GM06990 (cell line): Measurements from ENCODE around the gene NPAS3.

Source experiments
- DNase-seq: peaks from one replicate; pipeline ENCODE4 v3.0.0-alpha.2; 2011; ENCODE audit not compliant: insufficient read length; ENCODE audit errors: extremely low read depth
- H3K27me3 ChIP-seq: replicated peaks from 2 replicates; pipeline ENCODE4 v1.6.0; 2011; ENCODE audit warnings: low read length; ENCODE audit not compliant: control insufficient read depth, insufficient read depth
- H3K36me3 ChIP-seq: 2 replicates; pipeline ENCODE4 v1.5.1; 2011; ENCODE audit warnings: low read length; ENCODE audit not compliant: control insufficient read depth, insufficient read depth
- H3K4me3 ChIP-seq: replicated peaks from 2 replicates; pipeline ENCODE4 v1.5.1; 2011; ENCODE audit warnings: low read depth, mild to moderate bottlenecking, control low read depth, low read length
- CTCF ChIP-seq: IDR thresholded peaks from 2 replicates; pipeline ENCODE4 v1.5.1; 2011; ENCODE audit warnings: low read length, control low read depth, mild to moderate bottlenecking, inconsistent platforms; ENCODE audit not compliant: insufficient read depth, poor library complexity, severe bottlenecking

NPAS3 gene

DNA sequence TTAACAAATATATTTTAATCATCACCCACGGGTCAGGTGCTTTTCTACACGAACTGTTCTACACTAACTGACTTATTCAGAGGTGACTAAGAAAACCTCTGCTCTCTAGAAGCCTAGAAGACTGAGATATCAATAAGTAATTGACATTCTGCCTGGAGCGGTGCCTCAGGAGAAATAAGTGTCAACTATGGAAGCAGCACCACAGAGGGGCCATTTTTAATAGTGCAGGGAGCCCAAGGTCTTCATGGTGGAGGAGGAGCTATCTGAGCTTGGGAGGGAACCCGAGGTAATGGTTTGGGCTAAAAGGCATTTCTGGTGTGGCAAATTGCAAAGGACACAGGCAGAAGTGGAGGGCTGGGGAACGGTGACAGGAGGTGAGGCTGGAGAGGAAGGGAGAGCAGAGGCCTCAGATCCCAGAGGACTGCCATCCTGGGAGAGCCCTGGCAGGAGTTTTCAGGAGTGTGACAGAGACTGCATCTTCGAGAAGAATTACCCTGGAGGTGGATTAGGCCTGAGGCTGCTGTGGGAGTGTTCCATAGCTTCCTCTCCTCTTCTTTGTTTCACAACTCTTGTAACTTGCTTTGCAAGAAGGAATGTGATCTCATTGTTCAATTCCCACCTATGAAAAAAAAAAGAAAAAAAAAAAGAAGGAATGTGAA is 123.1 kb downstream of the NPAS3 start:
- TF ChIP-seq CTCF, result no peak
- Histone ChIP-seq H3K27me3 (no peaks in the 10 kb centered on the region), H3K4me3 (no peak overlapping the region), H3K36me3 (no peaks in the 10 kb centered on the region)
- no peak for DNase-seq

- H3K36me3 ChIP-seq, result no peaks in the 10 kb centered on the region
- H3K27me3 ChIP-seq, result no peaks in the 10 kb centered on the region
- DNase-seq, result no peak
- H3K4me3 ChIP-seq, result no peak overlapping the region
- no peak for TF ChIP-seq CTCF
Observed at GRCh38 chr14:33062476-33062875, 123.8 kb downstream of the NPAS3 start.

DNA sequence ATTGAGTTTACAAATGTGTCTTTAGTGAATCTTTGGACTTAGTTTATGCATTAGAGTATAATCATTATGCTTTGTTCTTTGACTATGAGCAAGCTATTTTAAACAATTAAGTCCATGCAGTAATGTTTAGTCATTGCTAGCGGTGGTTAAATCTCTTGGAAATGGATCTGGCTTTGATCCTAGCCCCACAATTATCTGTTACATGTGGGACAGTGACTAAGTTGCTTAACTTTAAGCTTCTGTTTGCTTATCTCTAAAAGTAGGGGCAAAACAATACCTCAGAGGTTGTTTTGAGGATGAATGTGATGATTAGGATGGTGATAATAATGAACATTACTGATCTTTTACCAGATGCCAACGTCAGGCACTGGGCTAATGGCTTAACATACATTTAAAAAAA is 124.2 kb downstream of the NPAS3 start:
- Histone ChIP-seq H3K27me3 (no peaks in the 10 kb centered on the region), H3K36me3 (no peaks in the 10 kb centered on the region), H3K4me3 (no peak overlapping the region)
- no peak for TF ChIP-seq CTCF
- no peak for DNase-seq

- Histone ChIP-seq H3K27me3 (no peaks in the 10 kb centered on the region), H3K36me3 (no peaks in the 10 kb centered on the region), H3K4me3 (no peak overlapping the region)
- no peak for TF ChIP-seq CTCF
- no peak for DNase-seq
Observed at GRCh38 chr14:33063521-33063920, 124.8 kb downstream of the NPAS3 start.

DNA sequence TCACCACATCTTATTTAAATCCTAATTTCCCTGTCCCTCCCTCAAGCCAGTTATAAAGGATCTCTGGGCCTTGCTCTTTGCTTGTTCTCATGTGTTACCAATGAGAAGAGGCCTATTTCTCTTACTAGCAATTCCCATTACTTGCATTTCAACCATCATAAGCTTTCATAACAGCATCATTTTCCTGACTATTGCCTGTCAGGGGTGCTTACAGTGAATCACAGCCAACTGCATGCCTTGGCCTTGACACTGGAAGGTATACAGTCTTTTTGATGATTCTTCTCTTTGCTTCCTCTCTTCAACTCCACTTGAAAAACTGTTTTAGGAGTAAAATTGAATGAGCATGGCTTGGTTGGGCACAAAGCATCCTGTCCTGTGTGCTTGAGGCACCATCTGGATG is 127.0 kb downstream of the NPAS3 start:
- H3K4me3 ChIP-seq, result no peak overlapping the region
- H3K27me3 ChIP-seq, result no peaks in the 10 kb centered on the region
- no peak for TF ChIP-seq CTCF
- DNase-seq, result no peak
- H3K36me3 ChIP-seq, result no peaks in the 10 kb centered on the region

DNA sequence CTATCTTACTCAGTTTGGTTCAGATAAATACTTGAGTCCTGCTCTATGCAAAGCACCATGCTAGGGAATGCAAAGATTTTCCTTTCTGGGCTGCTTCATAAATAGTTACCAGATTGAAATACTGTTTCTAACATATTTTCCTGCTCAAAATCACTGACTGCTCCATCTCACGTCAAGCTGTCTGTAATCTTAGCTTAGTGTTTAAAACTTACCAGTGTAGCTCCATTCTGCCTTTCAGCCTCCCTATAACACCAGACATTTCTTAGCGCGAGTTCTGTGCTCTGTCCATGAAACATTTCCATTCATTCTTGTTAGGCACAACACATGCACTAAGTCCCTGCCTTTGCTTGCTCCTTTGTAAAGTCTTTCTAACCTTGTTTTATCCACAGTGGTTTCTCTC is 129.4 kb downstream of the NPAS3 start:
- H3K4me3 ChIP-seq, result no peak overlapping the region
- no peak for DNase-seq
- no peak for TF ChIP-seq CTCF

More for the DNA sequence above, 129.4 kb downstream of the NPAS3 start:
- Histone ChIP-seq H3K27me3 (no peaks in the 10 kb centered on the region), H3K36me3 (no peaks in the 10 kb centered on the region)
